Mammary epithelial cell (primary cell): ENCODE data around the gene GRPEL1.

Source experiments
- EZH2 ChIP-seq: IDR thresholded peaks from 2 replicates; pipeline ENCODE4 v1.6.1; 2012; ENCODE audit warnings: low read length, inconsistent platforms, borderline replicate concordance
- TF ChIP-seq, protein P1 (sequence below), 2 donors: IDR thresholded peaks in 1 of 2; conservative IDR thresholded peaks in 1 of 2; 2 replicates each; pipeline ENCODE4 v1.5.1; 2011 to 2012; ENCODE audit warnings: inconsistent platforms in 2 of 2, low read length in 2 of 2, mild to moderate bottlenecking in 2 of 2, control low read depth in 1 of 2, low read depth in 1 of 2; ENCODE audit not compliant: insufficient read depth in 1 of 2; ENCODE audit errors: extremely low read depth in 1 of 2

- TF ChIP-seq, protein P1, sequence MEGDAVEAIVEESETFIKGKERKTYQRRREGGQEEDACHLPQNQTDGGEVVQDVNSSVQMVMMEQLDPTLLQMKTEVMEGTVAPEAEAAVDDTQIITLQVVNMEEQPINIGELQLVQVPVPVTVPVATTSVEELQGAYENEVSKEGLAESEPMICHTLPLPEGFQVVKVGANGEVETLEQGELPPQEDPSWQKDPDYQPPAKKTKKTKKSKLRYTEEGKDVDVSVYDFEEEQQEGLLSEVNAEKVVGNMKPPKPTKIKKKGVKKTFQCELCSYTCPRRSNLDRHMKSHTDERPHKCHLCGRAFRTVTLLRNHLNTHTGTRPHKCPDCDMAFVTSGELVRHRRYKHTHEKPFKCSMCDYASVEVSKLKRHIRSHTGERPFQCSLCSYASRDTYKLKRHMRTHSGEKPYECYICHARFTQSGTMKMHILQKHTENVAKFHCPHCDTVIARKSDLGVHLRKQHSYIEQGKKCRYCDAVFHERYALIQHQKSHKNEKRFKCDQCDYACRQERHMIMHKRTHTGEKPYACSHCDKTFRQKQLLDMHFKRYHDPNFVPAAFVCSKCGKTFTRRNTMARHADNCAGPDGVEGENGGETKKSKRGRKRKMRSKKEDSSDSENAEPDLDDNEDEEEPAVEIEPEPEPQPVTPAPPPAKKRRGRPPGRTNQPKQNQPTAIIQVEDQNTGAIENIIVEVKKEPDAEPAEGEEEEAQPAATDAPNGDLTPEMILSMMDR (conservative IDR thresholded peaks at IDR 0.05 in 1 of 2, IDR thresholded peaks at IDR 0.05 in 1 of 2; ENCODE audit: extremely low read depth in 1 of 2, insufficient read depth in 1 of 2, low read depth in 1 of 2, low read length in 2 of 2) = no peak
- no peak for TF ChIP-seq EZH2
Observed at GRCh38 chr4:7051905-7052304, 16.0 kb downstream of the GRPEL1 start.
